ENCODE measurements around the gene NAPB.

GRCh38 chr20:23339986-23340385 is 81.3 kb downstream of the NAPB start:
- TF ChIP-seq CTCF (IDR thresholded peaks at IDR 0.05; ENCODE audit: low read depth, low read length) (no peak), POLR2A (IDR thresholded peaks at IDR 0.05; ENCODE audit: extremely low read depth, insufficient read length) (no peak), MAX (IDR thresholded peaks at IDR 0.05; ENCODE audit: low read depth, low read length) (no peak), MYC (IDR thresholded peaks at IDR 0.05; ENCODE audit: low read depth, low read length) (no peak)
